ENCODE data around the gene GRIK1.
"Not testable (repeated sequence)": the region's sequence is repeated elsewhere in the genome, so short reads cannot be mapped to it uniquely, and the experiment has no call there.

The GRIK1 gene

GRCh38 chr21:29621525-29621924, 318.3 kb downstream of the GRIK1 start:
- in situ Hi-C loops (cut with HindIII; ENCODE audit: low sequenced_read_pairs) = no loop called here

GRCh38 chr21:29616209-29616751, 323.5 kb downstream of the GRIK1 start:
- in situ Hi-C loops (cut with HindIII; ENCODE audit: low sequenced_read_pairs) = no loop called here

GRCh38 chr21:29613877-29614276, 325.9 kb downstream of the GRIK1 start:
- in situ Hi-C loops (cut with HindIII; ENCODE audit: low sequenced_read_pairs) = no loop called here

GRCh38 chr21:29613021-29613420, 326.8 kb downstream of the GRIK1 start:
- in situ Hi-C loops (cut with HindIII; ENCODE audit: low sequenced_read_pairs) = no loop called here

- in situ Hi-C loops (cut with HindIII; ENCODE audit: low sequenced_read_pairs) = no loop called here
Observed at GRCh38 chr21:29610779-29611360, 328.9 kb downstream of the GRIK1 start.

- in situ Hi-C loops (cut with HindIII; ENCODE audit: low sequenced_read_pairs) = no loop called here
Observed at GRCh38 chr21:29606613-29607012, 333.2 kb downstream of the GRIK1 start.

GRCh38 chr21:29605219-29605618, 334.6 kb downstream of the GRIK1 start:
- in situ Hi-C loops (cut with HindIII; ENCODE audit: low sequenced_read_pairs) = not testable (repeated sequence)

- in situ Hi-C loops (cut with HindIII; ENCODE audit: low sequenced_read_pairs) = no loop called here
Observed at GRCh38 chr21:29604076-29604475, 335.7 kb downstream of the GRIK1 start.

- in situ Hi-C loops (cut with HindIII; ENCODE audit: low sequenced_read_pairs) = no loop called here
Observed at GRCh38 chr21:29601047-29601446, 338.7 kb downstream of the GRIK1 start.

GRCh38 chr21:29586696-29587095, 353.1 kb downstream of the GRIK1 start:
- in situ Hi-C loops (cut with HindIII; ENCODE audit: low sequenced_read_pairs) = no loop called here

GRCh38 chr21:29585462-29585861, 354.3 kb downstream of the GRIK1 start:
- in situ Hi-C loops (cut with HindIII; ENCODE audit: low sequenced_read_pairs) = no loop called here

GRCh38 chr21:29583424-29583924, 356.3 kb downstream of the GRIK1 start:
- in situ Hi-C loops (cut with HindIII; ENCODE audit: low sequenced_read_pairs) = no loop called here

GRCh38 chr21:29582855-29583254, 356.9 kb downstream of the GRIK1 start:
- in situ Hi-C loops (cut with HindIII; ENCODE audit: low sequenced_read_pairs) = no loop called here

- in situ Hi-C loops (cut with HindIII; ENCODE audit: low sequenced_read_pairs) = no loop called here
Observed at GRCh38 chr21:29581393-29581792, 358.4 kb downstream of the GRIK1 start.

- in situ Hi-C loops (cut with HindIII; ENCODE audit: low sequenced_read_pairs) = no loop called here
Observed at GRCh38 chr21:29580732-29581285, 359.0 kb downstream of the GRIK1 start.

- in situ Hi-C loops (cut with HindIII; ENCODE audit: low sequenced_read_pairs) = no loop called here
Observed at GRCh38 chr21:29578306-29578705, 361.5 kb downstream of the GRIK1 start.

- in situ Hi-C loops (cut with HindIII; ENCODE audit: low sequenced_read_pairs) = no loop called here
Observed at GRCh38 chr21:29571949-29572348, 367.8 kb downstream of the GRIK1 start.

- in situ Hi-C loops (cut with HindIII; ENCODE audit: low sequenced_read_pairs) = no loop called here
Observed at GRCh38 chr21:29568020-29568697, 371.6 kb downstream of the GRIK1 start.

- in situ Hi-C loops (cut with HindIII; ENCODE audit: low sequenced_read_pairs) = no loop called here
Observed at GRCh38 chr21:29557931-29558725, 381.7 kb downstream of the GRIK1 start.

GRCh38 chr21:29557200-29557599, 382.6 kb downstream of the GRIK1 start:
- in situ Hi-C loops (cut with HindIII; ENCODE audit: low sequenced_read_pairs) = no loop called here

GRCh38 chr21:29555601-29556000, 384.2 kb downstream of the GRIK1 start:
- in situ Hi-C loops (cut with HindIII; ENCODE audit: low sequenced_read_pairs) = no loop called here
